Dendritic cell treated with granulocyte-macrophage colony-stimulating factor and Interleukin-4, amounts not matched to agents 40 ng/mL and 50 ng/mL, for 4 days (primary cell): Measurements from ENCODE around the gene TMEM175.

Experiments
- H3K27ac Mint-ChIP-seq: one replicate; pipeline ENCODE4 v1.8.0; 2022; ENCODE audit warnings: mild to moderate bottlenecking, mixed read lengths
- H3K27me3 Mint-ChIP-seq: one replicate; pipeline ENCODE4 v1.8.0; 2022; ENCODE audit warnings: mild to moderate bottlenecking, mixed read lengths
- H3K36me3 Mint-ChIP-seq: one replicate; pipeline ENCODE4 v1.8.0; 2022; ENCODE audit warnings: low read depth, mixed read lengths
- H3K4me1 Mint-ChIP-seq: one replicate; pipeline ENCODE4 v1.8.0; 2022; ENCODE audit warnings: low read depth, mixed read lengths
- H3K4me3 Mint-ChIP-seq: one replicate; pipeline ENCODE4 v1.8.0; 2022; ENCODE audit warnings: mild to moderate bottlenecking, moderate library complexity, mixed read lengths
- H3K9me3 Mint-ChIP-seq: one replicate; pipeline ENCODE4 v1.8.0; 2022; ENCODE audit warnings: mixed read lengths
- intact Hi-C: fragments of 100-400 bp; cut with micrococcal nuclease; formaldehyde crosslinking; loops from one replicate; pipeline ENCODE4 v1.15.0; 2022

Gene TMEM175

DNA sequence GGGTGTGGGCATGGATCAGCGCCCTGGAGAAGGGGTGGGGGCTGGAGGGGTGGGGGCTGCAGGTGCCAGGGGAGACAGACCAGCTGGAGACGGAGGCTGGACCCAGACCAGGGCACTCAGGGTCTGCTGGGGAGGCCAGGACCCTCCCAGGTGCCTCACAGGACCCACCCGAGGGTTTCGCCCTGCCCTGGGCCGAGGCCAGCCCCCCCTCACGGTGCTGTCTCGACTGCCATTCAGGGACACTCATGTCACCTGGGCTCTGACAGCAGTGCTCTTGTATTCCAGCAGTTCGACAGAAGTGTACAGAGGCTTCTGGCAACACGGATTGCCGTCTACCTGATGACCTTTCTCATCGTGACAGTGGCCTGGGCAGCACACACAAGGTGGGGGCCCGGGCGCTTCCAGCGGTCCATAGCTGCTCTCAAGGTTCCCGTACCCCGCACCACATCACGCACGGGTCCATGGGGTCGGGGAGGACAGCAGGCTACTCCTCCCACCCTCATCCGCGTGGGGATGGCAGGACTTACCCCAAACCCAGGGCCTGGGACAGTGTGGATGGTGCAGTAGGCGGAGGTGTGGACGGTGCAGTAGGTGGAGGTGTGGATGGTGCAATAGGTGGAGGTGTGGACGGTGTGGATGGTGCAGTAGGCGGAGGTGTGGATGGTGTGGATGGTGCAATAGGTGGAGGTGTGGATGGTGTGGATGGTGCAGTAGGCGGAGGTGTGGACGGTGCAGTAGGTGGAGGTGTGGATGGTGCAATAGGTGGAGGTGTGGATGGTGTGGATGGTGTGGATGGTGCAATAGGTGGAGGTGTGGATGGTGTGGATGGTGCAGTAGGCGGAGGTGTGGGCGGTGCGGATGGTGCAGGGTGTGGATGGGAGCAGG, 18.1 kb downstream of the TMEM175 start:
- intact Hi-C loops = no loop called here
- Mint-ChIP-seq H3K4me3 (no peak overlapping the region), H3K9me3 (no peaks in the 10 kb centered on the region), H3K4me1 (no peaks in the 10 kb centered on the region), H3K27me3 (peaks cover 8% of the 10 kb centered on the region), H3K27ac (no peak overlapping the region), H3K36me3 (peaks cover 72% of the 10 kb centered on the region)

- Mint-ChIP-seq H3K27ac (no peak overlapping the region), H3K4me1 (no peaks in the 10 kb centered on the region), H3K4me3 (no peak overlapping the region), H3K27me3 (peaks cover 3% of the 10 kb centered on the region), H3K36me3 (peaks cover 72% of the 10 kb centered on the region), H3K9me3 (no peaks in the 10 kb centered on the region)
- intact Hi-C loops = no loop called here
Measured at GRCh38 chr4:951186-951585, 18.9 kb downstream of the TMEM175 start.

GRCh38 chr4:951594-952468, 19.6 kb downstream of the TMEM175 start:
- Mint-ChIP-seq H3K36me3 (peaks cover 78% of the 10 kb centered on the region), H3K27ac (no peak overlapping the region), H3K4me3 (no peak overlapping the region), H3K4me1 (no peaks in the 10 kb centered on the region), H3K27me3 (no peaks in the 10 kb centered on the region), H3K9me3 (no peaks in the 10 kb centered on the region)
- intact Hi-C loops = no loop called here

DNA sequence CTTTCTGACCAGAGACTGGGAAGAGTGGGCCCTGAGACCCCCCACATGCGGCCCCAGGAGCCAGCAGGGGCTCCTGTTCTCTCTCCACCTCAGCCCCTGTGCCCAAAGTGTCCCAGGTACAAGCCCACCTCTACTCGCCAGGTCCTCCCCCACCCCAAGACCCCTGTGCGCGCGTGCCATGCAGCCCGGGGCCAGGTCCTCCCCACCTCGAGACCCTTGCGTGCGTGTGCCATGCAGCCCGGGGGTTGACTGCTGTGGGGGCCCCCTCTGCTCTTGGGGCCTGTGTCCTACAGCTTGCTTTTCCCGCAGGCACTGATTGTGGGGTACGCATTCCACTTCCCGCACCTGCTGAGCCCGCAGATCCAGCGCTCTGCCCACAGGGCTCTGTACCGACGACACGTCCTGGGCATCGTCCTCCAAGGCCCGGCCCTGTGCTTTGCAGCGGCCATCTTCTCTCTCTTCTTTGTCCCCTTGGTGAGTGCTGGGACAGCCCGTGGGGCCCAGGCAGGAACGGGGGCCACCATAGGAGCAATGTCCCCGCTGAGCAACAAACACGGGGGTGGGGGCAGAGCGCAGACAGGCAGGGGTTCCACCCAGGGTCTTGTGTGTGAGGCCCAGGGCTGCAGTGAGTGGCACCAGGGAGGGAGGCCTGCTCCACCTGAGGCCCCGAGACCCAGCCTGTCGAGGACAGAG, 20.8 kb downstream of the TMEM175 start:
- H3K9me3 Mint-ChIP-seq = no peaks in the 10 kb centered on the region
- H3K27me3 Mint-ChIP-seq = no peaks in the 10 kb centered on the region
- no peaks in the 10 kb centered on the region for H3K4me1 Mint-ChIP-seq
- H3K36me3 Mint-ChIP-seq = peaks cover 84% of the 10 kb centered on the region
- no peak overlapping the region for H3K4me3 Mint-ChIP-seq
- H3K27ac Mint-ChIP-seq = no peak overlapping the region
- intact Hi-C loops = no loop called here

DNA sequence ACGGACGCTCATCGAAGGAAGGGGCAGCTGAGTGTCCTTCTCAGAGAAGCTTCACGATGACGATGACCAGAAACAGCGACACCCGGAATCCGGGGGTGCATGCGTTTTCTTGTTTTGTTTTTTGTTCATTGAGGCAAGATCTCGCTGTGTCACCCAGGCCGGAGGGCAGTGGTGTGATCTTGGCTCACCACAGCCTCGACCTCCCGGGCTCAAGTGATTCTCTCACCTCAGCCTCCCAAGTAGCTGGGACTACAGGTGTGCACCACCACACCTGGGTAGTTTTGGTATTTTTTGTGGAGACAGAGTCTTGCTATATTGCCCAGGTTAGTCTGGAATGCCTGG, 21.3 kb downstream of the TMEM175 start:
- H3K4me1 Mint-ChIP-seq = no peaks in the 10 kb centered on the region
- intact Hi-C loops = no loop called here

GRCh38 chr4:954211-955020, 22.2 kb downstream of the TMEM175 start:
- Mint-ChIP-seq H3K4me3 (no peak overlapping the region), H3K36me3 (peaks cover 93% of the 10 kb centered on the region), H3K27ac (no peak overlapping the region), H3K4me1 (no peaks in the 10 kb centered on the region), H3K9me3 (no peaks in the 10 kb centered on the region), H3K27me3 (no peaks in the 10 kb centered on the region)
- intact Hi-C loops = no loop called here

More for the DNA sequence above, 21.3 kb downstream of the TMEM175 start:
- Mint-ChIP-seq H3K4me3 (no peak overlapping the region), H3K9me3 (no peaks in the 10 kb centered on the region), H3K27ac (no peak overlapping the region), H3K36me3 (peaks cover 84% of the 10 kb centered on the region), H3K27me3 (no peaks in the 10 kb centered on the region)

GRCh38 chr4:955161-955921, 23.1 kb downstream of the TMEM175 start:
- Mint-ChIP-seq H3K4me3 (no peak overlapping the region), H3K4me1 (no peaks in the 10 kb centered on the region), H3K36me3 (peaks cover 100% of the 10 kb centered on the region), H3K27me3 (no peaks in the 10 kb centered on the region), H3K9me3 (no peaks in the 10 kb centered on the region), H3K27ac (no peak overlapping the region)
- intact Hi-C loops = no loop called here

- Mint-ChIP-seq H3K9me3 (no peaks in the 10 kb centered on the region), H3K36me3 (peaks cover 100% of the 10 kb centered on the region), H3K27me3 (no peaks in the 10 kb centered on the region), H3K4me3 (no peak overlapping the region), H3K4me1 (no peaks in the 10 kb centered on the region), H3K27ac (no peak overlapping the region)
- intact Hi-C loops = no loop called here
Measured at GRCh38 chr4:955931-956381, 23.7 kb downstream of the TMEM175 start.

GRCh38 chr4:956531-957230, 24.4 kb downstream of the TMEM175 start:
- Mint-ChIP-seq H3K36me3 (peaks cover 100% of the 10 kb centered on the region), H3K27me3 (no peaks in the 10 kb centered on the region), H3K9me3 (no peaks in the 10 kb centered on the region), H3K4me3 (no peak overlapping the region), H3K27ac (no peak overlapping the region), H3K4me1 (no peaks in the 10 kb centered on the region)
- intact Hi-C loops = no loop called here

- intact Hi-C loops = no loop called here
- no peak overlapping the region for H3K27ac Mint-ChIP-seq
- H3K27me3 Mint-ChIP-seq = no peaks in the 10 kb centered on the region
- H3K36me3 Mint-ChIP-seq = peaks cover 100% of the 10 kb centered on the region
- H3K4me1 Mint-ChIP-seq = no peaks in the 10 kb centered on the region
- H3K9me3 Mint-ChIP-seq = no peaks in the 10 kb centered on the region
- no peak overlapping the region for H3K4me3 Mint-ChIP-seq
Measured at GRCh38 chr4:957231-957580, 24.9 kb downstream of the TMEM175 start.

- intact Hi-C loops = no loop called here
- H3K9me3 Mint-ChIP-seq = no peaks in the 10 kb centered on the region
- no peak overlapping the region for H3K4me3 Mint-ChIP-seq
- H3K27me3 Mint-ChIP-seq = no peaks in the 10 kb centered on the region
- H3K27ac Mint-ChIP-seq = no peak overlapping the region
- H3K4me1 Mint-ChIP-seq = no peaks in the 10 kb centered on the region
- H3K36me3 Mint-ChIP-seq = peaks cover 100% of the 10 kb centered on the region
Measured at GRCh38 chr4:957581-958313, 25.5 kb downstream of the TMEM175 start.

GRCh38 chr4:958314-958665, 26.0 kb downstream of the TMEM175 start:
- Mint-ChIP-seq H3K9me3 (no peaks in the 10 kb centered on the region), H3K4me1 (no peaks in the 10 kb centered on the region), H3K4me3 (no peak overlapping the region), H3K27ac (no peak overlapping the region), H3K36me3 (peaks cover 100% of the 10 kb centered on the region), H3K27me3 (no peaks in the 10 kb centered on the region)
- intact Hi-C loops = no loop called here
